Measurements from ENCODE around the gene HCRT.

HCRT gene

GRCh38 chr17:42200706-42201457 is 15.6 kb upstream of the HCRT start:
- no peak for TF ChIP-seq CTCF (IDR thresholded peaks at IDR 0.05)

- no peak for TF ChIP-seq CTCF (IDR thresholded peaks at IDR 0.05)
Observed at GRCh38 chr17:42199416-42200011, 14.3 kb upstream of the HCRT start.

- TF ChIP-seq CTCF (IDR thresholded peaks at IDR 0.05), result no peak
Observed at GRCh38 chr17:42198897-42199296, 13.6 kb upstream of the HCRT start.

GRCh38 chr17:42197564-42198156 is 12.4 kb upstream of the HCRT start:
- no peak for TF ChIP-seq CTCF (IDR thresholded peaks at IDR 0.05)

- no peak for TF ChIP-seq CTCF (IDR thresholded peaks at IDR 0.05)
Observed at GRCh38 chr17:42193969-42194899, 9.0 kb upstream of the HCRT start, which contains the start of gene GHDC. Gene GHDC (minus strand): TSS chr17:42194494. CDS start chr17:42193581, 913 bp downstream.

GRCh38 chr17:42193216-42193968 is 8.1 kb upstream of the HCRT start:
- TF ChIP-seq CTCF (IDR thresholded peaks at IDR 0.05), result no peak
